GM18861 (cell line): ENCODE results near the gene SZRD1.

Experiments used
- ATAC-seq: cut with Tn5 transposase; IDR thresholded peaks from one replicate; pipeline ENCODE4 v1.9.1; 2021; ENCODE audit not compliant: unreplicated experiment

SZRD1 gene

DNA sequence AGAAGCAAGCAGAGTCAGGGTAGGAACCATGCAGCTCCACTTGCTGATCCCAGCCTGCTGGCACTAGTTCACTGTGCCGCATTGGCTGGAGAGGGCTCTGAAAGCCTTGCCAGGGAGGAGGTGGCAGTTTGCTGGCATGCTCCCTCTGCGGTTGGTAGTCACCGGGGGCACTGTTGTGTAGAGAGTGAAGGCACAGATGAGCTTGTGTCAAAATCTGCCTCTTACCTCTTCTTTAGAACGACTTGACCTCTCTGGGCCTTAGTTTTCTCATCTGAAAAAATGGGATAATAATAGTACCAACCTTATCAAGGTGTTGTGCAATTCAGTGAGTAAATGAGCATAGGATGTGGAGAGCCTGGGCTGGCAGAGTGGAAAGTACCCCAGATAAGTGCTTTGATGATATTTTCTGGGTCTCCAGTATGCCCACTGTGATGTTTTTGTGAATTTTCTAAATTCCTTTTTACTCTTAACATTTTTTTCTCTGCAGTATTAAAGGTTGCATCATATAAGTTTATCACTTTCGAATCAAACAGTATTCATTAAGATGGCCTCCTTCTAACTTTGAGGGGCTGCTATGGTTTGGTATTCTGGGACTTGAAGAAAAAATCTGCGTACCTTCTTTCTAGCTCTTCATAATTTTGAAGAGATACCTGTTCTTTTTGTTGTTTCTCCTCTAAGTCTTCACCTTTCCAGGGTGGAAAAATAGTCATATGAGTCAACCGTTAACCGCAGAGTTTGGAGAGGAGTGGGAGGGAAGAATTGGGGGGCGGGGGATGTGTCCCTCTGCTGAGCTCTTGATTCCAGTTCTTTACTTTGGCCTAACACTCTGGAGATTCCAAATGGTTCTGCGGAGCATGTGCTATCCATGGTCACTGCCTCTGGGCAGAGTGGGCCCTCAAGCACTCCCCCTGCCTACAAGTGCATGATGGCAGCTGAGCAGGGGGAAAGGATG, 26.8 kb downstream of the SZRD1 start:
- no peak for ATAC-seq

DNA sequence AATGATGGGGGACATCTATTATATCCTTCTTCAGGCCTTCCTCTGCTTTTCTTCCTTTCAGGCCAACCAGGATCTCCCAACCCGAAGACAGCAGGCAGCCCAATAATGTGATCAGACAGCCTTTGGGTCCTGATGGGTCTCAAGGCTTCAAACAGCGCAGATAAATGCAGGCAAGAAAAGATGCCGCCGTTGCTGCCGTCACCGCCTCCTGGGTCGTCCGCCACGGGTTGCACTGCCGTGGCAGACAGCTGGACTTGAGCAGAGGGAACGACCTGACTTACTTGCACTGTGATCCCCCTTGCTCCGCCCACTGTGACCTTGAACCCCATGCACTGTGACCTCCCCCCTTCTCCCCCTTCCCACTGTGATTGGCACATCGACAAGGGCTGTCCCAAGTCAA, 27.9 kb downstream of the SZRD1 start:
- ATAC-seq = no peak

DNA sequence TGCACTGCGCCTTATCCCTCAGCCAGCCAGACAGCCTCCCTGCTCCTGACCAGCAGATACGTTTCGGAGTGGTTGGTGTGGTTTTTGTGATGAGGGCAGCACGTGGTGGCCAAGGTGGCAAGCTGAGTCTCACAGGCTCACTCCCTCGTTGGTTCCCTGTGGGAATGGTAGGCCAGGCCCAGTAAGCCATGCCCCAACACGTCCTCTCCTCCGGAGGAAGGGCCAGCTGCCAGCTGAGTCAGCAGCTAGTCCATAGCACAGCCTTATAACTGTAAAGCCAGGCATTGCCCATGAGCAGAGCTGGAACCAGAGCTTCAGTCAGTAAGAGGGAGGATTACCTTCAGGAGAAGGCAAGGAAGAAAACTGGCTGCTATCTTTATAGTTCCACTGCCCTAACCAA, 29.5 kb downstream of the SZRD1 start:
- no peak for ATAC-seq

DNA sequence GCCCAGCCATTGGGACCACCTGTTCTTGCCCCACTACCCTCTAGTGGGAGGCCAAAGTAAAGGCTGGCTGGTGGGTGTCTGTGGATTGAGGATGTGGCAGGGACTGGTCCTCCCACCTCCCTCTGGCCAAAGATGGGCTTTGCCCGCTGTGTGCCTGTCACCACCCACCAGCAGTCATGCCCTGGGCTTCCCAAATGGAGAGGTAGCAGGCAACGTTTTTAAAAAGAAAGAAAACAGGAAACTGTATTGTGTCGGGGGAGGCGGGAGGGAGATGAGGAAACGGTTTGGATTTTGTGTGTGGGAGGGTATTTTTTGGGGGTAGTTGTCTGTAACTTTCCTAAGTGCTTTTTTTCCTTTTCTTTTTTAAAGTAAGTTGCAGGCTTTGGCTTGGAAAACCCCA, 30.1 kb downstream of the SZRD1 start:
- no peak for ATAC-seq

DNA sequence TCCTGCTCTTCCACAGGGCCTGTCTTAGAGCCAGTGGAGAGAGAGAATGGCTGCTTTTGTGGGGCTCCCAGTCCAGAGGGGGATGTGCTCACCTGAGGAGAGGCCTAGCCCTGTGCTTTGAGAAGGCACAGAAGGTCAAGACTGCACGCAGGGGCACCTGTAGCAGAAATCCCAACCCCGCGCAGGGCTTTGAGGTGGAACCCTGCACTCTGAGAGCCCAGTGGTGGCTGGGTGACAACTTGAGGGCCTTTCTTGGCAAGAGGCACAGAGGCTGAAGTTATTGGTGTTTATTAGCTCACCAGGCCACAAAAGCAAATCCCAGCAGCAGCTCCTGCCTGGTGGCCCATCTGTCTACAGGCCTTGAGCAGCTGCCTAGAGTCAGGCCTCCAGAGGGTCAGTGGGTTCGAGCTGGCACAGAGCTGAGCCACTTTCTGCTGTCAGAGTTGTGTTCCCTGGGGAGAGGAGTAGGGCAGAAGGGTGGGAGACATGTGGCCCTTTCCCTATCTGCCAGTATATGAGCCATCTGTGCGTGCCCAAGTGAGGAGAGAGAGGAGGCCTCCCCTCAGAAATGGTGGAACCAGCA, 31.4 kb downstream of the SZRD1 start:
- no peak for ATAC-seq

- ATAC-seq = no peak
These were observed 35.7 kb downstream of the SZRD1 start for GRCh38 chr1:16402742-16403141.

DNA sequence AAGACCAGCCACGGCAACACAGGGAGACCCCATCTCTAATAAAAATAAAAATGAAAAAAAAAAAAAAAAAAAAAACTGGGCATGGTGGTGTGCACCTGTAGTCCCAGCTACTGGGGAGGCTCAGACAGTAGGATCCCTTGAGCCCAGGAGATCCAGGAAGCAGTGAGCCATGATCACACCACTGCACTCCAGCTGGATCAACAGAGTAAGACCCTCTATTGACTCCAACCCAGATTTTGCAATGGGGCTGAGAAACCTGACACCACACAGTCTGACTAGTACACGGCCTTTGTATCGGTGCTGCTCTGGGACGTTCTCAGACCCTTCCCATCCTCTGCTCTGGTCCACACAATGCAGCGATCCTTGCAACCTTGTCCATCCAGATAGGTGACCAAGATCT, 38.4 kb downstream of the SZRD1 start:
- ATAC-seq = no peak

DNA sequence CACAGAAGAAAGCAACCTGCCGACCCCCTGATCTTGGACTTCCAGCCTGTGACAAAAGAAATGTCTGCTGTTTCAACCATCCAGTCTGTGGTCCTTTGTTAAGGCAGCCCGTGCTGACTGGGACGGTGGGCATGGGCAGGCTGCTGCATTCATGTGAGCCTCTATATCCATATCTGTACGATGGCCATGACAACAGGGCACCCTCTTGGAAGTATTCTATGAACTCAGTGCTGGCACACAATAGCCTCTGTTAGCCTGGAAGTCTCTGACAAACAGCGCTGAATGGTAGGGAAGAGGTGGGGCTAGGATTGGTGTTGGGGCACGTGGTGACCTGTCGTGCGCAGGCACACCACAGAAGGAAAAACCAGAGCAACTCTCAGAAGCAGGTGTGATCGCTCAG, 39.8 kb downstream of the SZRD1 start:
- ATAC-seq = no peak

GRCh38 chr1:16409536-16410152, 42.6 kb downstream of the SZRD1 start:
- ATAC-seq = no peak

DNA sequence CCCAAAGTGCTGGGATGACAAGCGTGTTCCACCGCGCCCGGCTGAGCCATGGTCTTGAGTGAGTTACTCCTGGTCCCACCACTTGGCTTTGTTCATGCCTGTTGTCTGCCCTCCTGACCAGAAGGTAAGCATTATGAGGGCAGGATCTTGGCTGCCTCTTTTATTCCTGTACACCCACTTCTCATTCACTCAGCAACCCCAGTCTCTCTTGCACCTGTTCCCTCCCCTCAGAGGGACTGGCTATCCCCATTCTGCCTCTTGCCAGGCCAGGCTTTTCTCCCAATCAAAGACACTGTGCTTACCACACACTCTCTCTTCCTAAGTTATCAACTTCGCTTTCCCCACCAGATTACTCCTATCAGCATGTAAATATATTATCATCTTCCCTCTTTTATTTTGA, 43.8 kb downstream of the SZRD1 start:
- no peak for ATAC-seq

DNA sequence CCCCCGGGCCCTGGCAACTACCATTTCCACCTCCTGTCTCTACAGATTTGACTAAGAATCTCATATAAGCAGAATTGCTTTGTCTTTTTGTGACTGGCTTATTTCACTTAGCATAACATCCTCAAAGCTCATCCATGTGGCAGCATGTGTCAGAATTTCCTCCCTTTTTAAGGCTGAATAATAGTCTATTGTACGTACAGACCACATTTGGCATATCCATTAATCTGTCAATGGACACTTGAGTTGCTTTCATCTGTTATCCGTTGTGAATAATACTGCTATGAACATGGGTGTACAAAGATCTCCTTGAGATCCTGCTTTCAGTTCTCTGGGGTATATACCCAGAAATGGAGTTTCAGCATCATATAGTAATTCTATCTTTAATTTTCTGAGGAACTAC, 46.1 kb downstream of the SZRD1 start:
- ATAC-seq = no peak

GRCh38 chr1:16418823-16419425, 51.9 kb downstream of the SZRD1 start:
- ATAC-seq = no peak

GRCh38 chr1:16420424-16421118, 53.5 kb downstream of the SZRD1 start:
- peak; percentile 93 for ATAC-seq

GRCh38 chr1:16421201-16421600, 54.2 kb downstream of the SZRD1 start:
- ATAC-seq = no peak

- ATAC-seq = no peak
These were observed 55.0 kb downstream of the SZRD1 start for GRCh38 chr1:16422041-16422440.

DNA sequence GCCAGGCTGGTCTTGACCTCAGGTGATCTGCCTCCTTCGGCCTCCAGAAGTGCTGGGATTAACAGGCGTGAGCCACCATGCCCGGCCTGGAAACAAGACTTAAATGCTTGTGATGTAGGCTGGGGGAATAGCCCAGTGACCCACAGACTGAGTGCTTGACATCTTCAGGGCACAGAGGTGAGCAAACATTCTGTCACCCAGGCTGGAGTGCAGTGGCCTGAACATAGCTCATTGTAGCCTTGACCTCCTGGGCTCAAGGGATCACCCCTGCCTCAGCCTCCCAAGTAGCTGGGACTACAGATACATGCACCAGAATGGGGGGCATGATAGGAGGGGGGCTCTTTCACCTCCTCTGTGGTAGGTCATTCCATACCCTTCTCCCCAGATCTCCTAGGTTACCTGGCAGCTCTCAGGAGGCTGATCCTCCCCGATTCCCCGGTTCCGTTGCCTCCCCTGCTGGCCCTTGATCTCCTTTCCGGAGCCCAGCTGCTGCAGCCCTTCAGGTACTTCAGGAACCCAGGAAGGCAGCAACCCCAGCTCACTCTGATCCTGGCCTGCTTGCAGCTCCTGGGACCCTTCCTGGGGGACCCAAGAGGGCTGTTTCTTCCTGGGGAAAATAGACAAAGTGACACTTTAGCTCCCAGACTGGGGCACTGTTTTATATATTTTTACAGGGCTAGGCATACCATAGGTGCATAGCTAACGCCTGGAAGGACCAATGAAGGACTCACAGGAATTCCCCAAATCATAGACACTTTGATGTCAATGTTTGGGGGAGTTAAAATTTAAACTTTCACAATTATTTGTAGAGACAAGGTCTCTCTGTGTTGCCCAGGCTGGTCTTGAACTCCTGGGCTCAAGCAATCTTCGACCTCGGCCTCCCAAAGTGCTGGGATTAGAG, 58.3 kb downstream of the SZRD1 start:
- ATAC-seq = no peak

DNA sequence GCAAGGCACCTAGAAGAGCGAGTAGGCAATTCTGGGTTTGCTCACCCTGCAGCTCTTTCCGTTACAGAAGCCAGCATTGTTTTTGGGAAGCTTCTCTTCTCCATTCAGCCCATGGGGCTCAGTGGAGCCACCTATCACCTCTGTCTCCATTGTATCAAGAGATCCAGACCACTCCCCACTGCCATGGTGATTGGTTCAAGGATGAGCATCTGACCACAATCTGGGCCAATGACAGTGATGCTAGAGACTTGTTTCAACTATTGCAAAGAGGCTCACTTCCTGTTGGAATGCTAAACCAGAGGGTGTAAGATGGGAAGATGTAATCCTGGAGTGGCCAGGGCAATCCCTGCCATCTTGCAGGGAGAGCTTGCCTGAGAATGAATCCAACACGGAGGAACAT, 63.6 kb downstream of the SZRD1 start:
- no peak for ATAC-seq

DNA sequence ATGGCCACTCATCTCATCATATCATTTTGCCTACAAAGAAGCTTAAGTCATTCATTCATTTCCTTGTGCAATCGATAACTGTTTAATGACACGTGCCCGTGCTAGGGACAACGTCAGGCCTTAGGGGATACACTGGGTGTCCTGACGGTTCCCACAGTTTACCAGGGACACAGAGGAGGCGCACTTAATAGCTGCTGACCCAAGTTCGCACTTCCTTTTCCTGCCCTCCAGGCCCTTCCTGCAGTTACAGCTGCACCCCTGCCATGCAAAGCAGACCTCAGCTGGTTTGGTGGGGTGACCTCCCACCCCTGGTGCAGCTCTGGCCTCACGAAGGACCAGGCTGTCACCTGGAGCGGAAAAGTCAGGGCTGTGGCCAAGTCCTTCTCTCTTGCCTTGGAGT, 66.0 kb downstream of the SZRD1 start:
- no peak for ATAC-seq

- ATAC-seq = no peak
These were observed 67.0 kb downstream of the SZRD1 start for GRCh38 chr1:16434007-16434406.

DNA sequence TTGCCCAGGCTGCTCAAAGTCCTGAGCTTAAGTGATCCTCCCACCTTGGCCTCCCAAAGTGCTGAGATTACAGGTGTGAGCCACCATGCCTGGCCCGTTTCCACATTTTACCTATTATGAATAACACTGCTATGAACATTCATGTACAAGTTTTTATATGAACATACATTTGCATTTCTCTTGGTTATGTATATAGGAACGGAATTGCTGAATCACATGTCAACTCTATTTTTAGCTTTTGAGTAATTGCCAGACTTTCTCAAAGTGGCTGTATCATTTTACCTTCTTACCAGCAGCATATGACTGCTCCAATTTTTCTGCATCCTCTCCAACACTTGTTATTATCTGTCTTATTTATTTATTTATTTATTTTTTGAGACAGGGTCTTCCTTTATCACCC, 67.5 kb downstream of the SZRD1 start:
- ATAC-seq = no peak
